ENCODE results near the gene ZDHHC8. TPM values are rescaled to one million over a fixed set of nuclear protein-coding genes. Genes with fewer than 3 reads are reported as not detected.

Gene ZDHHC8
- total RNA-seq, 2 experiments from 2014 or later = 57.9 to 66.3 TPM

DNA sequence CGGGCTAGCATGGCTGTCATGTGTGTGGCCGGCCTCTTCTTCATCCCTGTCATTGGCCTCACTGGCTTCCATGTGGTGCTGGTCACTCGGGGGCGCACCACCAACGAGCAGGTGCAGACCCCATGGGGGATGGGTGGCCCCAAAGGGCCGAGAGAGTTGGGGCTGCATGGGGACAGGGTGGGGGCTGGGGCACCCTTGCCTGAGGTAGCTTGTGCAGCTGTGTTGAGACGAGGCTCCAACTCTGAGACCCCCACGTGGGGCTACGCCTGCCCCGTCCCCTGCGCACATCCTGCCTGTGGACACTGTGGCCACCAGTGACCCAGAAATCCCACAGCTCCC lies 8.5 kb downstream of the ZDHHC8 start:
- ATAC-seq (no peak), DNase-seq (no peak)
- H3K36me3 Mint-ChIP-seq = no peaks in the 10 kb centered on the region
- H3K9me3 Mint-ChIP-seq (ENCODE audit: low read depth) = no peaks in the 10 kb centered on the region
- no peaks in the 10 kb centered on the region for H3K27me3 Mint-ChIP-seq
- CTCF ChIA-PET = no interaction called here
- H3K4me3 Mint-ChIP-seq = no peak overlapping the region
- no peak overlapping the region for H3K27ac Mint-ChIP-seq
- peaks cover 4% of the 10 kb centered on the region for H3K4me1 Mint-ChIP-seq

GRCh38 chr22:20140521-20140964 lies 8.9 kb downstream of the ZDHHC8 start:
- no peak for ATAC-seq
- CTCF ChIA-PET = no interaction called here
- no peak overlapping the region for H3K27ac Mint-ChIP-seq
- H3K4me1 Mint-ChIP-seq = peaks cover 4% of the 10 kb centered on the region
- H3K27me3 Mint-ChIP-seq = no peaks in the 10 kb centered on the region
- no peaks in the 10 kb centered on the region for H3K36me3 Mint-ChIP-seq
- DNase-seq = no peak
- H3K4me3 Mint-ChIP-seq = no peak overlapping the region
- H3K9me3 Mint-ChIP-seq (ENCODE audit: low read depth) = no peaks in the 10 kb centered on the region

- Mint-ChIP-seq H3K27me3 (no peaks in the 10 kb centered on the region), H3K9me3 (ENCODE audit: low read depth) (no peaks in the 10 kb centered on the region), H3K4me1 (peaks cover 2% of the 10 kb centered on the region), H3K4me3 (no peak overlapping the region), H3K36me3 (no peaks in the 10 kb centered on the region), H3K27ac (no peak overlapping the region)
- DNase-seq (no peak), ATAC-seq (no peak)
- CTCF ChIA-PET = no interaction called here
These were observed 9.8 kb downstream of the ZDHHC8 start for GRCh38 chr22:20141186-20142077.

GRCh38 chr22:20142711-20143621 lies 11.4 kb downstream of the ZDHHC8 start:
- DNase-seq = no peak
- no peaks in the 10 kb centered on the region for H3K9me3 Mint-ChIP-seq (ENCODE audit: low read depth)
- no peak overlapping the region for H3K4me3 Mint-ChIP-seq
- no peaks in the 10 kb centered on the region for H3K36me3 Mint-ChIP-seq
- H3K27me3 Mint-ChIP-seq = no peaks in the 10 kb centered on the region
- ATAC-seq = no peak
- no peaks in the 10 kb centered on the region for H3K4me1 Mint-ChIP-seq
- CTCF ChIA-PET = no interaction called here
- no peak overlapping the region for H3K27ac Mint-ChIP-seq

- Mint-ChIP-seq H3K36me3 (no peaks in the 10 kb centered on the region), H3K27me3 (no peaks in the 10 kb centered on the region), H3K27ac (no peak overlapping the region), H3K4me3 (no peak overlapping the region), H3K9me3 (ENCODE audit: low read depth) (no peaks in the 10 kb centered on the region), H3K4me1 (no peaks in the 10 kb centered on the region)
- no peak for DNase-seq
- no peak for ATAC-seq
- CTCF ChIA-PET = no interaction called here
These were observed 12.5 kb downstream of the ZDHHC8 start for GRCh38 chr22:20143883-20144665.

DNA sequence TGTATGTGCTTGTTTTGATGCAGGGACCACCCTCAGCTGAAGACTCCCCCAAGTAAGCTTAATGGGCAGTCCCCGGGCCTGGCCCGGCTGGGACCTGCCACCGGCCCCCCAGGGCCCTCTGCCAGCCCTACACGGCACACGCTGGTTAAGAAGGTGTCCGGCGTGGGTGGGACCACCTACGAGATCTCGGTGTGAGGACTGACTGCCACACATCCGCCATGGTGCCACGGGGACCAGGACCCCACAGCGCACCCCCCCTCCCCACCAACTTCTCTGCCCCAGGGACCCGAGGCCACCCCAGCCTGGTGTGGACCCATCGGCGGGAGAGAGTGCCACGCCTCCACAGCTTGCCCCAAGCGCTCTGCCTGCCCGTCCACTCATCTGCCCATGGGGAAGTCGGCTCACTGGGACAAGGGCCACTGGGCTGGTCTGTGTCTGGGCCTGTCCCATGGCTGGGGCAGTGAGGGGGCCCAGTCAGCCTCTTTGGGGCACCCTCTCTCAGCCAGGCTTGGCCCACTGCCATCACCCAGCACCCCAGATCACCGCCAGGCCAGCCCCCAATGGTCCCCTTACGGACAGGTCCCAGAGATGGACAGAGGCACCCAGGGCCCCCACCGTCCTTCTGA lies 13.7 kb downstream of the ZDHHC8 start:
- Mint-ChIP-seq H3K36me3 (no peaks in the 10 kb centered on the region), H3K4me1 (no peaks in the 10 kb centered on the region), H3K27ac (no peak overlapping the region), H3K4me3 (no peak overlapping the region), H3K9me3 (ENCODE audit: low read depth) (no peaks in the 10 kb centered on the region), H3K27me3 (no peaks in the 10 kb centered on the region)
- DNase-seq (no peak), ATAC-seq (no peak)
- CTCF ChIA-PET = no interaction called here

DNA sequence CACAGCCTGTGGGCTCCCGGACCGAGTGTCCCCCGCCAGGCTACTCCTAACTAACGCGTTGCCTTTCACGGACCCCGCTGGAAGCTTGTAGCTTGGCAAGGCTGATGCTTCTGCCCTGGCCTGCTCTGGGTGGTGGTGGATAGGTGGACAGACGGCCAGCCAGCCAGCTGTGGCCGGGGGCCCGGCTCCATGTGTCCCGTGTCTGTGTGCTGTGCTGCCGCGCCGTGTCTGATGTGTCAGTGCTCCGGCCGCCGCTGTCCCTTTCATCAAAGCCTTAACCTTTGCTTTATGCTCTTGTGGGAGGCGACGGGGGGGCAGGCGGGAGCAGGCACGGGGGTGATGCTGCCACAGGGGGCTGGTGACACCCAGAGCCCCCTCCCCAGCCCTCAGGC lies 14.2 kb downstream of the ZDHHC8 start:
- Mint-ChIP-seq H3K27ac (no peak overlapping the region), H3K9me3 (ENCODE audit: low read depth) (no peaks in the 10 kb centered on the region), H3K4me1 (no peaks in the 10 kb centered on the region), H3K36me3 (no peaks in the 10 kb centered on the region), H3K27me3 (no peaks in the 10 kb centered on the region), H3K4me3 (no peak overlapping the region)
- DNase-seq (no peak), ATAC-seq (no peak)
- CTCF ChIA-PET = no interaction called here

- no peaks in the 10 kb centered on the region for H3K27me3 Mint-ChIP-seq
- ATAC-seq (no peak), DNase-seq (no peak)
- no peaks in the 10 kb centered on the region for H3K36me3 Mint-ChIP-seq
- H3K4me3 Mint-ChIP-seq = no peak overlapping the region
- no peak overlapping the region for H3K27ac Mint-ChIP-seq
- H3K4me1 Mint-ChIP-seq = no peaks in the 10 kb centered on the region
- H3K9me3 Mint-ChIP-seq (ENCODE audit: low read depth) = no peaks in the 10 kb centered on the region
- CTCF ChIA-PET = interaction anchor here (0.9 kb wide), 1 partner anchor 17 kb away, joined by 3 read pairs; no protein-coding TSS in a partner anchor
These were observed 15.2 kb downstream of the ZDHHC8 start for GRCh38 chr22:20146777-20147176.

DNA sequence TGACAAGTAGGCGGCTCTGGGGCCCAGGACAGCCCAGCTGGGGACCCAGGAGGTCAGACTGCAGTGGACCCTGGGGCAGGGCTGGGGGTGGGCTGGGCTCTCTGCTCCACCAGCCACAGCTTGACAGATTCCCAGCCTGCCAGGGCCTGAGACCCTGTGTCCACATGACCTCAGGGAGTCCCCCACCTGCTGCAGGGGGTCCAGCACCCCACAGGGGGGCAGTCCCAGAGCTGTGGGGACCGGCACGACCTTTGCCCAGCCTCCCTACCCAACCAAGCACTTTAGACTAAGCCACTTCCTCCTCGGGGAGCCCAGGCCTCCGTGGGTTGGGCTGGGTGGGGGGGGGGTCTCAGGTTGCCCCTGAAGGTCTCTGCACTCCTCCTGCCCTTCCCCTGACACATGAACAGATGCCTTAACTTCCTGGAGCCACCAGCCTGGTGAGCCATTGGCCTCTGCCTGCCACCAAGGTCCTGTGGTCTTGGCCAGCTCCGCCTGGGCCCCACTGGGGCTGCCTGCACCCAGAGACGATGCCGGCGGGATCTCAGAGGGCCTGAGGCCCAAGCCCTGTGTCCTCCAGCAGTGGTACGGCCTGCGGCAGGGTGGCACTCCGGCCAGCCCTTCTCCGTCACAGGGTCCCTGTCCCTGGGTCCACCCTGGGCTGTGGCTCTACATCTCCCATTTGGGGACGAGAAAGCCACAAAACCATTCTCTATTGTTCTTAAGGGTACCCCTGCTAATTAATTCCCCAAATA lies 15.8 kb downstream of the ZDHHC8 start:
- Mint-ChIP-seq H3K4me1 (no peaks in the 10 kb centered on the region), H3K9me3 (ENCODE audit: low read depth) (no peaks in the 10 kb centered on the region), H3K27ac (no peak overlapping the region), H3K4me3 (no peak overlapping the region), H3K36me3 (no peaks in the 10 kb centered on the region), H3K27me3 (no peaks in the 10 kb centered on the region)
- no peak for DNase-seq
- CTCF ChIA-PET = interaction anchor here (0.9 kb wide), 1 partner anchor 18 kb away, joined by 3 read pairs; no protein-coding TSS in a partner anchor
- ATAC-seq = no peak

GRCh38 chr22:20148414-20148813 lies 16.8 kb downstream of the ZDHHC8 start:
- H3K36me3 Mint-ChIP-seq = no peaks in the 10 kb centered on the region
- H3K4me3 Mint-ChIP-seq = no peak overlapping the region
- H3K9me3 Mint-ChIP-seq (ENCODE audit: low read depth) = no peaks in the 10 kb centered on the region
- no peaks in the 10 kb centered on the region for H3K4me1 Mint-ChIP-seq
- CTCF ChIA-PET = no interaction called here
- no peaks in the 10 kb centered on the region for H3K27me3 Mint-ChIP-seq
- ATAC-seq = no peak
- DNase-seq = no peak
- no peak overlapping the region for H3K27ac Mint-ChIP-seq

DNA sequence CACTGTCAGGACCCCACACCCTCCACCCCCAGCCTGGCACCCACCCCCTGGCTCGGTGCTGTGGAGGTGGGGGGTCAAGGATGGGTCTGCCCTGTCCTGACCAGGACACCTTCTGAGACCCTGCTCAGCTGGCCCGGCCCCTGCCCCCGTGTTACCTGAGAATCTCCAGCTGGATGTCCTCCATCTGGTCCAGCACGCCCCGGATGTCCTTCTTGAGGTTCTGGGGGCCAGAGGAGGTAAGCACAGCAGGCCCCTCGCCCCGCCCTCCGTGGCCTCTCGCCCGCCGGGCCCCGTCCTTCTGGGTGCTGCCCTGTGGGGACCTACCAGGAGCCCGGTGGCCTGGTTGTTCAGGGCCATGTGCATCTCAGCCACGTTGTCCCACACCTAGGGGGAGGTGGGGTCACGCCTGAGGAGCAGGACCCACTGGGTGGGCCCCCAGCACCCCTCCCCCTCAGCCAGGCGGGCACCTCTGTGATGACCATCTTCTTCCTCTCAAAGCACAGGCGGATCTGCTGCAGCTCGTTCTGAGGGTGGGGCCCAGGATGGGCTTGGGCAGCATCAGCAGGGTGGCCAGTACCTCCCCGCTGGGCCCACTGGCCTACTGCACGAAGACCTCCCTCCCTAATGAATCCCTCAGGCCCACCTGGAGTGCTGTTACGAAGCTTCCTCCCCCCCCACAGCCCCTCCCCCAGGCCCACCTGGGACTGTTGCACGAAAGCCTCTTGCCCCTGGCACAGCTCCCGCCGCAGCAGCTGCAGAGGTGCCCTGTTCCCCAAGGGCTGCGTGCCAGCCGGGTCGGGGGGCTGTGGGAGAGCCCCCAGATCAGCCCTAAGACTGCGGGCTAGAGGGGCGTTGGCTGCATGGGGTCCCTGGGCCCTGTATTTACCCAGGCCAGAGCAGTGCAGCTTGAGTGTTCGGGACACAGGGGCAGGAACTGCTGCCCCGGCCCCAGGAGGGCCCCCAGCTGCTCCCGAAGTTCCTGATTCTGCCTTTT lies 17.9 kb downstream of the ZDHHC8 start:
- H3K27ac Mint-ChIP-seq = no peak overlapping the region
- ATAC-seq (no peak), DNase-seq (no peak)
- CTCF ChIA-PET = no interaction called here
- no peaks in the 10 kb centered on the region for H3K36me3 Mint-ChIP-seq
- H3K27me3 Mint-ChIP-seq = no peaks in the 10 kb centered on the region
- no peaks in the 10 kb centered on the region for H3K9me3 Mint-ChIP-seq (ENCODE audit: low read depth)
- no peak overlapping the region for H3K4me3 Mint-ChIP-seq
- no peaks in the 10 kb centered on the region for H3K4me1 Mint-ChIP-seq
